NCI-H1436 (cell line): ENCODE data around the gene C1QTNF1.
"Not testable (repeated sequence)": the region's sequence is repeated elsewhere in the genome, so short reads cannot be mapped to it uniquely, and the experiment has no call there.

ENCODE experiments used
- DNase-seq: peaks from one replicate; lab custom pipeline; 2025; lab: John Stamatoyannopoulos, UW

The C1QTNF1 gene

DNA sequence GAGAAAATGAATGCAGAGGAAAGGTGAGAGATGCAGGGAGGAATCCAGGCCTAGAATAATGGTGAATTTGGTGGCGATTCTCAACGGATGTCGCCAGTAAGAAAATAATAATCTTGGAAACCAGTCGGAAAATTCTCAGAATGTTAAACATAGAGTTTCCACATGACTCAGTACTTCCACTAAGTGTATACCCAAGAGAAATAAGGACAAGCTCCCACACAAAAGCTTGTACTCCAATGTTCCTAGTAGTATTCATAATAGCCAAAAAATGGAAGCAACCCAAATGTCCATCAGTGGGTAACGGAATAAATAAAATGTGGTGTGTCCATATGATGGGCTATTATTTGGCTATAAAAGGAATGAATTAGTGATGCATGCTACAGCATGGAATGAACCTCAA, 31.2 kb downstream of the C1QTNF1 start:
- DNase-seq, result no peak

DNA sequence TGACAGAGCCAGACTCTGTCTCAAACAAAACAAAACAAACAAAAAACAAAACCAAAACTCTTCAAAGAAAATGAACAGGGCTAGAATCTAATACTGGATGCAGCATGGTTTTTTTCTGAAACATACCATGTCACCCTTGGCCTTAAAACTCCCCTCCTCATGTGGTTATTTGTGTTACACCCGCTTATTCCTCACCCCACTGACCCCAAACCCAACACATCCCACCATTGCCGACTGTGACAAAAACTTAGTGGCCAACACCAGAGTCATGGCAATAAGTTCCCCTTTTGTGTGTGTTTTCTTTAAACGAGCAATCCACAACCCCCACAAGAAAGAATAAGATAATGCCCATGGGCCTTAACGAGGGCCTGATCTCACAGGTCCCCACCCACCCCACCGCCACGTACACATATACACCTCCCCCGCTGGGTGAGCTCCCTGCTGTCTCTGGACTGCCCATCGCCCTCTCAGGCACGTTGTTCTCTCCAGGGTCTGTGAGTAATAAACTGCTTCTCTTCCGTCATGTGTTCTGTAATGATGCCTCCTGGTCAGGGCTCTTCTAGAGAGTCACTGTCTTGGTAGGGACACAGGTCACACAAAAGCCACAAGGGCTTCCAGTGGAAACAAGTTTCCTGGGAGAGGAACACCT, 33.9 kb downstream of the C1QTNF1 start:
- DNase-seq, result no peak

DNA sequence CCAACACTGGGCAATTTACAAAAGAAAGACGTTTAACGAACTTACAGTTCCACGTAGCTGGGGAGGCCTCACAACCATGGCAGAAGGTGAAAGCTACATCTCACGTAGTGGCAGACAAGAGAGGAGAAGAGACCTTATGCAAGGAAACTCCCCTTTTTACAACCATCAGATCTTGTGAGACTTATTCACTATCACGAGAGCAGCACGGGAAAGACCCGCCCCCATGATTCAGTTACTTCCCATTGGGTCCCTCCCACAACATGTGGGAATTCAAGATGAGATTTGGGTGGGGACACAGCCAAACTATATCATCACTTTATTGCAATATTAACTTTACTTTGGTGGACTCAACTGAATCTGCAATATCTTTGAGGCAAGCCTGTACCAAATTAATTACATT, 38.7 kb downstream of the C1QTNF1 start:
- DNase-seq, result no peak

DNA sequence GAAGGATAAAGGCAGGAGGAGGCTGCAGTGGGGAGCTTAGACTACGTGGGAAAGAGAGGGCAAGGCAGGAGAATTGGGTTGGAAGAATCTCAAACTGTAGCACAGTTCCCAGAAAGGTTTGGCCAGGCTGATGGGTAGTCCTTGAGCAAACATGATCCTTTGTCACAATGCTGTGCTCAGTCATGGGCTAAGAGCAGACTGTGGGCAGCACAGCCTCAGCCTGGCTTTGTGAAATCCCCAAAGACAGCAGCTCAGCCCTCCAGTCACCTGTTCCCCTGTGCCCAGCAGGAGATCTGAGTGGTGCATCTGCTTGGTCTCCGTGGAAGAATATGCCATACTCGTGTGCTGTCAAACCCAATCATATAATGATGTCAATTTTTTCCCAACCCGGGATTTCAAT, 40.1 kb downstream of the C1QTNF1 start:
- DNase-seq, result no peak

DNA sequence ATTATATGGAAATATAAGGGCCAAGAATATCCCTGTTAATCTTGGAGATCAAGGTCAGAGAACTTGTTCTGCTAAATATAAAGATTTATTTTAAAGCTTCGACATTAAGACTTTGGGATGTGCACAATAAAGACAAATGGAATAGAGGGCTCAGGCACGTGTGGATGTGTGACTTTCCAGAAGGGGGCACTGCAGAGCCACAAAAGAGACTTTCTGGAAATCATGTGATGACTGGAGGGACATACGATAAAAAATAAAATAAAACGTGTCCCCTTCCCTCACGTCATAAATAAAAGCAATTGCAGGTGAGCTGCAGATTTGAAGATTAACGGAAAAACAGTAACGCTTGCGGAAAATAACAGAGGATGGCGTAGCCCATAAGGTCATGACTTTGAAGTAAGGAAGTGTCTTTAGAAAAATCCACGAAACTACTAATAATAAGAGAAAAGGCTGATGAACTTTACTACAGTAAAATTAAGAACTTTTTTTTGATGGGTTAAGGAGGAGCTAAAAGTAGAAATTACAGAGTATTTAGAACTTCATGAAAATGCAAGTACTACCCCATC, 41.2 kb downstream of the C1QTNF1 start:
- DNase-seq, result peak; percentile 33

DNA sequence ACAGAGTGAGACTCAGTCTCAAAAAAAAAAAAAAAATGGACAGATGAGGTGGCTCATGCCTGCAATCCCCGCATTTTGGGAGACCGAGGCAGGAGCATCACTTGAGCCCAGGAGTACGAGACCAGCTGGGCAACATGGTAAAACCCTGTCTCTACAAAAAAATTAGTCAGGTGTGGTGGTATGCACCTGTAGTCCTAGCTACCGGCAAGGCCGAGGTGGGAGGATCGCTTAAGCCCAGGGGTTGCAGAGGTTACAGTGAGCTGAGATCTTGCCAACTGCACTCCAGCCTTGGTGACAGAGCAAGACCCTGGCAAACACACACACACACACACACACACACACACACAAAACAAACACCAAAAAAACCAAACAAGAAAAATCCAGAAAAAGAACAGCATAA, 43.0 kb downstream of the C1QTNF1 start:
- DNase-seq, result no peak

DNA sequence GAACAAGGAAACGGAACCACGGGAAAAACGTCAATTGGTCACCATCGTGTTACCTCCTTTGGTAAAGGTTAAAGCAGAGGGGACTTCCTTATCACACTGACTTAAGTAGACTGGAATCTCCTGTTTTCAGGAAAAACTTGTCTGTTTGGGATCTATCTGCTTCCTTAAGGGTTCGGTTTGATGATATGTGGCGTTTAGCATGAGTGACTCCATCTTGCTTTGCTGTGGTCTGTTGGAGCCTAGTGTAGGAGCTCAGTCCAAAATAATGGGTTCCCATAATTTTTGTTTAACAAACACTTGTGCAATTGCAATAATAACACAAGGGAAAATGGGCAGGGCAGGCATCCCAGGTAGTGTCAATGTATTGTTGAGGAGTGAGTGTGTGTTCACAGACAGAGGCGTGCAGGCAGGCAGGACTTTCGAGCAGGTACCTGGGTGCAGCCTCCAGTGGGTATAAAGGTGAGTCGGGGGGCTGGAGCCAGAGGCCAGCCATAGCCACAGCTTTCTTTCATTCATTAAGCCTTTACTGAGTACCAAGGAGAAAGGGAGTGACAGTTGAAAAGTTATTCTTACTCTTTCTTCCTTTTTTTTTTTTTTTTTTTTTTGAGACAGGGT, 46.4 kb downstream of the C1QTNF1 start:
- no peak for DNase-seq

DNA sequence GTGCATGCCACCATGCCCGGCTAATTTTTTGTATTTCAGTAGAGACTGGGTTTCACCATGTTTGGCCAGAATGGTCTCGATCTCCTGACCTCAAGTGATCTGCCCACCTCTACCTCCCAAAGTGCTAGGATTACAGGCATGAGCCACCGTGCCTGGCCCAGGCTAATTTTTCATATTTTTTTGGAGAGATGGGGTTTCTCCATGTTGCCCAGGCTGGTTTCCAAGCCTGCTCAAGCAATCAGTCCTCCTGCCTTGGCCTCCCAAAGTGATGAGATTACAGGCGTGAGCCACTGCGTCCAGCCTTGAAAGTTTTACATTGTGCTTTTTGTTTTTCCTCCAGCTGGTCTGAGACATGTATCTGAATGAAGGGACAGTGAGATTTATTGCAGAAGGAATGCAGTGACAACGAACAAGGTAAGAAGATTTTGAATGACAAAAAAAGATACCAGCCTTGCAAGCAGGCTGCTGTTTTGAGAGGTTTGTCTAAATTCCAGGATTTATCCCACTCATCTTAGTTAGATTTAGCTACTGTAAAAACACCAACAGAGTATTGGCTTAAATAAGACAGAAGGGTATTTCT, 47.3 kb downstream of the C1QTNF1 start:
- DNase-seq, result no peak

DNA sequence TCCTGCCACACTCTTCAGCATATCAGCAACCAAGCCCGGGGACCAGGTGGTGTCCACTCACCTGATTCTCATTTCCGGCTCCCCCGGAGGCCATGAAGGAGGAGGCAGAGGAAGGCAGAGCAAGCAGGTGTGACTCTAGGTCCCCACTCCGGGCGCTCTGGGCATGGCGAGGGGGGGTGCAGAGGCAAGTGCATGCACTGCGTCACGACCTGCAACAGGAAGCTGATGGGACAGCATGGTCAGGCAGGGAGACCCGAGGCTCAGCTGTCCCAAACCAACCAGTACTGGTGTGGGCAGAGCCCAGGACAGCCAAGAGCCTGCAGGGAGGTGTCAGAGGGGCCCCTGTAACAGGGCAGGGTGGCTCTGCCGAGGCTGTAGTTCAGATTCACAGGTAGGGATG, 48.6 kb downstream of the C1QTNF1 start:
- no peak for DNase-seq

DNA sequence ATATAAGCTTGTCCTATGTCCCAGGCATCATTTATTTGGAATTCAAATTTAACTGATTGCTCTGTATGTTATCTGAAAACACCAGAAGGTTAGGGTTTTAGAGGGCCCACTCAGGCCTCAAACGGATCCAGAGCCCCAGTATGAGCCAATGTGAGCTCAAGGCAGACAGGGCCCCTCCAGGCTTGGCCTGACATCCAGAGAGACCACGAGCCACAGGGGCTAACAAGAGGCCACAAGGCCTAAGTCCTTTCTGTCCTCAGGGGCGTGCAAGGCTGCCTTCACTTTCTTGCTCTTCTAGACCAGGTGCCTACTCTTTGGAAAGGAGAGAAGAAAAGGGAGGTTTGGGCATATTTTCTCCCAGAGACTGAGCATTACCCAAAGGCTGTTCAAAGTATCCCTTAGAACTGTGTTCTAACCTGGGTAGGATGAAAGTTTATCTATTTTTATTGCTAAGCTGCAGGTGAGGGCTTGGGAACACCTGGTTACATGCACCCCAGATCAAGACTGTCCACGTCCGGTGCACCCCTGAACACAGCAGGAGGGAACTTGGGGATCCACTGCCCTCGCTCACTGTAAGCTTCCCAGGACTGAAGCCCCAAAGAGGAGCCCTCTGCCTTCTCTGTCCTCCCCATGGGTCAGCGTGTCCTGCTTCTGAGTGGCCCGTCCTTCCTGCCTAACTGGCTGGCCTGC, 49.2 kb downstream of the C1QTNF1 start:
- no peak for DNase-seq

DNA sequence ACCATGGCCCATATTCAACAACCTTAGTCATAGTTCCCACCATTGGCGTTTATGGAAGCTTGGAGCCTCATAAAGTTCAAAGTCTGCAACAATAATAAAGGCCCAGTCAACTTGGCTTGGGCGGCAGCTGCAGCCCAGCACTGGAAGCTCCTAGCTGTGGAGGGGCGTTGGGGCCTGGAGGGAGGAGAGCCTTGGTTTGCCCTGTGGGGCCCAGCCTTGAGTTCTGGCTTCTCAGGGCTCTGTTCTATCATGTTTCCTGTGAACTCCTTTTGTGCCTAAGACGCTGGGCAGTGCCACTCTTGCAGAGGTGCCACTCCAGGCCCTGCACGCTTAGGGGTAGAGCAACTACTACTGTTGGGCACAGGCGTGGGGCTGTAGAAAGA, 49.7 kb downstream of the C1QTNF1 start:
- DNase-seq, result no peak

DNA sequence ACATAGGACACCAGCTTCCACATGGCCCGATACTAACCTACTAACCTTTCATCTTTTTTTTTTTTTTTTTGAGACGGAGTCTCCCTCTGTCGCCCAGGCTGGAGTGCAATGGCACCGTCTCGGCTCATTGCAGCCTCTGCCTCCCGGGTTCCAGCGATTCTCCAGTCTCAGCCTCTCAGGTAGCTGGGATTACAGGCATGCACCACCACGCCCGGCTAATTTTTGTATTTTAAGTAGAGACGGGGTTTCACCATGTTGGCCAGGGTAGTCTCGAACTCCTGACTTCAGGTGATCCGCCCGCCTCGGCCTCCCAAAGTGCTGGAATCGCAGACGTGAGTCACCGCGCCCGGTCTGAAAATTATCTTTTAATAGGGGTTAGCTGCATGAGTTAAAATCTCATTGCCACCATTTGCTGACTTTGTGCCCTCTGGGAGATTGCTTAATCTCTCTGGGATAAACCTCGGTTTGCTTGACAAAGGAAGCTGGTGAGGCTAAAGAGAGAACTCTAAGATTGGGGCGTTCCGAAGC, 50.2 kb downstream of the C1QTNF1 start:
- not testable (repeated sequence) for DNase-seq

DNA sequence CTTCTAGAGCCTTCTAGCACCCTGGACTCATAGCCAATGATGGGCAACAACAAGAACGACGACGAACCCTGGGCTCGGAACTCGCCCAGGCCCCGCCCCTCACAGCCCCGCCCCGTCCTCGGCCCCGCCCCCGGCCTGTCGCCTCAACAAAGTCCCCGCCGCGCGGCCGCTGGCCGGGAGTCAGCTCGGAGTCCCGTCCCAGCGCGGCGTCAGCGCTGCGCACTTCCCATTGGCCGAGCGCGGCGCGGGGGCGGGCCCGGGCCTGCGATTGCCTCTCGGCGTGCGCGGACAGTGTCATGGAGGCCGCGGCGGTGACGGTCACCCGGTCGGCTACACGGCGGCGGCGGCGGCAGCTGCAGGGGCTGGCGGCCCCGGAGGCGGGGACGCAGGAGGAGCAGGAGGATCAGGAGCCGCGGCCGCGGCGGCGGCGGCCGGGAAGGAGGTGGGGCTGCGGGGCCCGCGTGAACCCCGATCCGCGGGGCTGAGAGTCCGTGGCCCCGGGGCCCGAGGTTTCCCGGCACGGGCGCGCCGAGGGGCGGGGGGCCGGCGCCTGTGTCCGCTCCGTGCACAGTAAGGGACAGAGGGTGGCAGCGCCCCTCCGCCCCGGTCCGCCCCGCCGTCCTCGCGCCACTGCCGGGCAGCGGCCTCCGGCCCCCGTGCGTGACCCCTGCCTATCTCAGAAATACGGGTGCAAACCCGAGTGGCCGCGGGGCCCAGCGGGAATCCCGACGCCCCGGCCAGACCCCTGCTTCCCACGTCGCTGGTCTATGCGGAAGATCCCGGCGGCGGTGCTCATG, 50.9 kb downstream of the C1QTNF1 start, which contains the start of gene ENGASE:
TSS of gene ENGASE (plus strand) at position 176 of the 797 bp plus-strand sequence. CDS start at position 297, 121 bp downstream.
- peak; percentile 95 for DNase-seq

DNA sequence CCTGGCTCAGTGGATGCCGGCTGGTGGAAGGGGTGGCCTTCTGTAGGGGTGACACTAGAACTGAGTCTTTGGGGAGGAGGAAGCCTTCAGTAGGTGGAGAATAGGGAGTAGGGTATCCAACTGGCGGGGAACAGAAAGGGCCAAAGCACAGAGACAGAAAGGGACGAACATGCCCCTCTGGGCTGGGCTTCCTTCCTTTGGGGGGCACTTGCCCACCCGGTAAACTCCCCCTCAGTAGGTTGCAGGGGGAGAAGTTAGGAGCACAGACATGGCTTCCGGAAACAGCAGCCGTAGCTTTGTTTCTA, 51.4 kb downstream of the C1QTNF1 start:
- DNase-seq, result no peak

DNA sequence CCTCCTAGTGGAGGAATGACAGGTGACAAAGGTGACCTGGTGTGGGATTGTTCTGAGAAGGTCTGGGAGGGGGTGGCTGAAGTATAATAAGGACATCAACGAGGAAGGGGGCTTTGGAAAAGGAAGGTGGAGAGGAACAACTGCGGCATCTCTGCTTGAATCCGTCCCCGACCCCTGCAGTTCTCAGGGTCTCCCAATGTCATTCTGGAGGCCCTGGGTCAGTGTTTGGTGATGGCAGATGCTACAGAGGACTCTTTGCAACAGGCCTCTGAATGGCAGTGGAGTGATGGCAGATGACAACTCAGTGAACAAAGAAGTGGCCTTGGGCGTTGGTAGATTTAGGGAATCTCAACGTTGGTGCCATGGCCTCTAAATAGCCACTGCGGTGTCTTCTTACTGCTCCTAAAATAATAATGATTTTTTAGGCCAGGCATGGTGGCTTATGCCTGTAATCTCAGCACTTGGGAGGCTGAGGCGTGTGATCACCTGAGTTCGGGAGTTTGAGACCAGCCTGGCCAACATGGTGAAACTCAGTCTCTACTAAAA, 52.0 kb downstream of the C1QTNF1 start:
- no peak for DNase-seq

DNA sequence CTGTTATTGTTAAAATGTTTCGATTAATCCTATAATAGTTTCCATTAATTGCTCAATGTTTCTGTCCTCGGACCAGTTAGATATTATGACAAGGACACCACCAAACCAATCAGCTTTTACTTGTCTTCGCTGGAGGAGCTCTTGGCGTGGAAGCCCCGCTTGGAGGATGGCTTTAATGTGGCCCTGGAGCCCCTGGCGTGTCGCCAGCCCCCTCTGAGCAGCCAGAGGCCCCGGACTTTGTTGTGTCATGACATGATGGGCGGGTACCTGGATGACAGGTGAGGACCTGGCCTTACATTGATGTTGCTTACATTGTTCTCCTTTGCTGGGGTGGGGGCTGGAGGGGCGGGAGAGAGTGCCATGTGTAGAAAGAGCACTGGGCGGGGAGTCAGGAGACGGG, 53.6 kb downstream of the C1QTNF1 start:
- no peak for DNase-seq

DNA sequence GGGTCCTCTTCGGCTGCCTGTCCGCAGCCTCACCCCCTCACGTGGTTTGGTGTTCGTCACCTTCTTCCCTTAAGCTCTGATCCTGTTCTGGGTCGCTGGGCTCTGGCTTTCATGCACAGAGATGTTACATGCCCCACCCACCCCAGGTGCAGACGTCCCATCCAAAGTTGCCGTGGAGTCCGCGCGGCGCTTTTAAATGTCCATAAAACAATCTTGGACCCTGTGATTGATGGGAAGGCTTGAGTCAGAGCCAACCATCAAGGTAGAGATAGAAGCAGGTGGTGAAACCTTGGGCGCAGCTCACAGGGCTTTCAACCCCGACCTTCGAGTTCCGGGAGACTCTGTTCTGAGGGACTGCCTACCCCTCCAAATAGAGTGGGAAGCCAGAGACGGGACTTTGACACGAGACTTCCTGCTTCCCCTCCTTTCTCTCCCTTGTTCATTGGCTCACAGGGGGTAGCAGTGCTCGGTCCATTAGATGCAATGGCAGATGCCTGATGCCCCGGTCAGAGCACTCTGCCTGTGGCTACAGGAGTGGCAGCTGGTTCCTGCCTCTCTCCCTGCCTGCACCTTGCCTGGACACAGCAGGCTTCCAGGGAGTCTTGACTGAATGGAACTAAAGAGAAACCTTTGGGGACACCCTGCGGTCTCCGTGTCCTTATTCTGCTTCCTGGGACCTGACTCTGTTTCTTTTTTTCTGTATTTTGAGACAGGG, 54.7 kb downstream of the C1QTNF1 start:
- no peak for DNase-seq

DNA sequence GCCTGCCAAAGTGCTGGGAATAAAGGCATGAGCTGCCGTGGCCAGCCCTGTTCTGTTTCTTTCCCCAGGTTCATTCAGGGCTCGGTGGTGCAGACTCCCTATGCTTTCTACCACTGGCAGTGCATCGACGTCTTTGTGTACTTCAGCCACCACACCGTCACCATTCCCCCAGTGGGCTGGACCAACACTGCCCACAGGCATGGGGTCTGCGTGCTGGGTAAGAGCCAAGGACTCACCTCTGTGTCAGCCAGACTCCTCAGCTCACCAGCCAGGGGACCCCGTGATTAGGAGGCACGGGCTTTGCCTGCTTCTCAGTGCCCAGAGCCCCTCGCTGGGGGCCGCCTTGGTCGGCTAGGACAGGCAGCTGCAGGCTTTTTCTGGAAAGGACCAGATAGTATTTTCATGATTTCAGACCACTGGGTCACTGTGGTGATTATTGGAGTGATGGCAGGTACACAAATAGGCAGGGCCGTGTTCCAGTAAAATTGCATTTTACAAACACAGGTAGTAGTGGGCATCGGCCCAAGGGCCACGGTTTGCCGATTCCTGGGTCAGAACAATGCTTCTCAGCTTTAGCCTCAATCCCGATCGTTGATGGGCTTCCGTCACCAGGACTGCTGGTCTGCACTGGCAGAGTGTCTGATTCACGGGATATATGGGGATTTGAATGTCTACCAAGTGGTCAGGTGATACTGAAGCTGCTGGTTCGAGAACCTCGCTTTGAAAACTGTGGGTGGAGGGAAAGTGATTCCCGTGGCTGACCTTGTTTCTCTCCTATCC, 55.6 kb downstream of the C1QTNF1 start:
- no peak for DNase-seq

DNA sequence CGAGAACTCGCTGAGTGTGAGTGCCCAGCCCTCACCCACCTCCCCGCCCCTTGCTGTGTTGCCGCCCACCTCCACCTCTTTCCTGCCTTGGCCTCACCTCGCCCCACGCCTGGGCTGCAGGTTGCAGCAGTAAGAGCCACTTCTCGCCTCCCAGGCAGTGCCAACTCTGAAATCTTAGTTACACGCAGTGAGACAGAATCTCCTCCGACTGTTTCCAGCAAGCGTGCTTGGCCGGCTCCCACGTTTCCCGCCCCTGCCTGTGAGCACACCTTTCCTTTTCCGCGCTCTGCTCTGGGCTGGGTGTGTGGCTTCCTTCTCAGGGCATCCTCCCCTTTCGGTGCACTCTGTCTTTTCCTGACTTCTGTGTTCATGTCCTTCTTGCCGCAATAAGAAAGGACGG, 56.4 kb downstream of the C1QTNF1 start:
- DNase-seq, result no peak

DNA sequence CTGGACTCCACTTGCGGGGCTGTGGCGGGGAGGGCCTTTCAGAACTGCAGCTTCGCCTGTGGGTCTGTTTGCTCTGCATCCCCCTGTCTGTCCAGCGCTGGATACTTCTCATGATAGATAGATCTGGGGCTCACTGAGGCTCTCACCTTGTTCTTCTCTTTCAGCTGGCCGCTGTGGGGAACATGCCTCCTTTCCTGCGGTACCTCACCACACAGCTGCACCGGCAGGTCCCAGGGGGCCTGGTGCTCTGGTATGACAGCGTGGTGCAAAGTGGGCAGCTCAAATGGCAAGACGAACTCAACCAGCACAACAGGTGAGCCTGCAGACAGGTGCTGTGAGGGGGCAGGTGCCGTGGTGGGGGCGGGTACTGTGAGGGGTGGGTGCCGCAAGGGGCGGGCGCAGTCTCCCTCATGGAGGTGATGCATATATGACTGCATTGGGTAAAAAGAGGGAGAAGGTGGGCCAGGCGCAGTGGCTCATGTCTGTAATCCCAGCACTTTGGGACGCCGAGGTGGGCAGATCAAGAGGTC, 56.9 kb downstream of the C1QTNF1 start:
- DNase-seq, result no peak
